CD4-positive, alpha-beta T cell treated with Interleukin-4 for 1 hour (primary cell): ENCODE results near the gene BRD9.
"Not testable (repeated sequence)": the region's sequence is repeated elsewhere in the genome, so short reads cannot be mapped to it uniquely, and the experiment has no call there.

Experiments used
- DNase-seq, 2 donors: peaks; one replicate each; pipeline ENCODE4 v3.0.0-alpha.2; 2020 to 2022

BRD9 gene

GRCh38 chr5:902129-902916, 9.7 kb upstream of the BRD9 start:
- DNase-seq = no peak

- no peak for DNase-seq
Observed at GRCh38 chr5:900781-901180, 8.2 kb upstream of the BRD9 start.

- no peak for DNase-seq
Observed at GRCh38 chr5:893711-894110, 1.1 kb upstream of the BRD9 start.

- DNase-seq = no peak
Observed at GRCh38 chr5:893137-893506, 521 bp upstream of the BRD9 start.

- DNase-seq = no peak
Observed at GRCh38 chr5:891837-892393, 686 bp downstream of the BRD9 start.

- no peak for DNase-seq
Observed at GRCh38 chr5:891117-891836, 1.3 kb downstream of the BRD9 start.

- DNase-seq = no peak
Observed at GRCh38 chr5:889075-889710, 3.4 kb downstream of the BRD9 start.

- DNase-seq = no peak
Observed at GRCh38 chr5:888638-889035, 4.0 kb downstream of the BRD9 start.

- DNase-seq = no peak
Observed at GRCh38 chr5:887947-888637, 4.5 kb downstream of the BRD9 start.

GRCh38 chr5:886716-887325, 5.8 kb downstream of the BRD9 start:
- DNase-seq = no peak

GRCh38 chr5:886036-886435, 6.6 kb downstream of the BRD9 start:
- no peak for DNase-seq

GRCh38 chr5:885529-885928, 7.1 kb downstream of the BRD9 start:
- no peak for DNase-seq

- no peak for DNase-seq
Observed at GRCh38 chr5:885127-885442, 7.5 kb downstream of the BRD9 start.

GRCh38 chr5:884345-885126, 8.1 kb downstream of the BRD9 start:
- no peak for DNase-seq

GRCh38 chr5:883475-884181, 9.0 kb downstream of the BRD9 start:
- no peak for DNase-seq

GRCh38 chr5:882253-883183, 10.1 kb downstream of the BRD9 start:
- DNase-seq = peak in 1 of 2 donors; percentile 26

- DNase-seq = no peak
Observed at GRCh38 chr5:881551-881935, 11.1 kb downstream of the BRD9 start.

- no peak for DNase-seq
Observed at GRCh38 chr5:880816-881550, 11.6 kb downstream of the BRD9 start.

- DNase-seq = not testable (repeated sequence)
Observed at GRCh38 chr5:878677-879076, 13.9 kb downstream of the BRD9 start.
